Measurements from ENCODE around the gene CNTN4. TPM values are rescaled to one million over a fixed set of nuclear protein-coding genes. Genes with fewer than 3 reads are reported as not detected.

The CNTN4 gene
- total and polyA plus RNA-seq, 2 experiments from 2014 or later, result 0.91 to 4.0 TPM

DNA sequence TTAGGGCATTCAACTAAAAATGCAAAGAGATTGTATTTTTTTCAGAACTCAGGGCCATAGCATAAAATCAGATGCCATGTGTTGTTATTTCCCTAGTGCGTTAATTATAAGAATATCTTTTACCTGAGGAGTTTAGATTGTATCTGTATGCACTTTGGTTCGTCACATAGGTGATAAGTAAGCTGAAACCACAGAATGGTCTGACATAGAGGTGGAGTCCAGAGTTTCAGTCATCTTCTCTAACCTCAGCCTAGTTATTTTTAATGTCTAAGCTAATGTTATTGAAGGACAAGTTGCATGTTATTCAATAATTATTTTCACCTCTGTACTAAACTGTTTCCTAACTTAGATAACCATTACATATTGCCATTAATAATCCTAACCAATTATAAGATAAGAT, 27.1 kb upstream of the CNTN4 start (continued):
- TF ChIP-seq, protein P1, sequence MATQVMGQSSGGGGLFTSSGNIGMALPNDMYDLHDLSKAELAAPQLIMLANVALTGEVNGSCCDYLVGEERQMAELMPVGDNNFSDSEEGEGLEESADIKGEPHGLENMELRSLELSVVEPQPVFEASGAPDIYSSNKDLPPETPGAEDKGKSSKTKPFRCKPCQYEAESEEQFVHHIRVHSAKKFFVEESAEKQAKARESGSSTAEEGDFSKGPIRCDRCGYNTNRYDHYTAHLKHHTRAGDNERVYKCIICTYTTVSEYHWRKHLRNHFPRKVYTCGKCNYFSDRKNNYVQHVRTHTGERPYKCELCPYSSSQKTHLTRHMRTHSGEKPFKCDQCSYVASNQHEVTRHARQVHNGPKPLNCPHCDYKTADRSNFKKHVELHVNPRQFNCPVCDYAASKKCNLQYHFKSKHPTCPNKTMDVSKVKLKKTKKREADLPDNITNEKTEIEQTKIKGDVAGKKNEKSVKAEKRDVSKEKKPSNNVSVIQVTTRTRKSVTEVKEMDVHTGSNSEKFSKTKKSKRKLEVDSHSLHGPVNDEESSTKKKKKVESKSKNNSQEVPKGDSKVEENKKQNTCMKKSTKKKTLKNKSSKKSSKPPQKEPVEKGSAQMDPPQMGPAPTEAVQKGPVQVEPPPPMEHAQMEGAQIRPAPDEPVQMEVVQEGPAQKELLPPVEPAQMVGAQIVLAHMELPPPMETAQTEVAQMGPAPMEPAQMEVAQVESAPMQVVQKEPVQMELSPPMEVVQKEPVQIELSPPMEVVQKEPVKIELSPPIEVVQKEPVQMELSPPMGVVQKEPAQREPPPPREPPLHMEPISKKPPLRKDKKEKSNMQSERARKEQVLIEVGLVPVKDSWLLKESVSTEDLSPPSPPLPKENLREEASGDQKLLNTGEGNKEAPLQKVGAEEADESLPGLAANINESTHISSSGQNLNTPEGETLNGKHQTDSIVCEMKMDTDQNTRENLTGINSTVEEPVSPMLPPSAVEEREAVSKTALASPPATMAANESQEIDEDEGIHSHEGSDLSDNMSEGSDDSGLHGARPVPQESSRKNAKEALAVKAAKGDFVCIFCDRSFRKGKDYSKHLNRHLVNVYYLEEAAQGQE (IDR thresholded peaks at IDR 0.05; ENCODE audit: unreplicated experiment), result no peak
- TF ChIP-seq STAT1 (IDR thresholded peaks at IDR 0.05; ENCODE audit: unreplicated experiment), result no peak

DNA sequence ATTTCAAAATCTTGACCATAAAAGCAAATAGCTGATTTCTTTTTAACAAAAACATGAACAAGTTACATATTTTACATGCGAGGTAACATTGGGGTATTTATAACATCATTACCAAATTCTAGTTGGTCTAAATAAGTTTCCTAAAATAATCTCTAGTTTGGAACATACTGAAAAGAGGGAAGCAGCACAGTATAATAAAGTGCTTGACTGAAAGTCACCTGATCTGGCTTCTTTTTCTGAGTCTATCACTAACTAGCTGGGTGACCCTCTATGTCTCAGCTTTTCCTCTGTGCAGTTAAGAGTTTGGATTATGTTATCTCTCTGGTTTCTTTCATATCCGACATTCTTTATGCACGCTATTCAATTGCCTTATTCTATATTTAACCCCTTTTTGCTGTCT, 19.8 kb upstream of the CNTN4 start:
- DNase-seq (ENCODE audit: low spot score) (no peak), ATAC-seq (no peak)
- H3K4me1 ChIP-seq (ENCODE audit: insufficient read depth), result no peaks in the 10 kb centered on the region
- no peak overlapping the region for H3K4me3 Mint-ChIP-seq
- H3K4me1 Mint-ChIP-seq, result no peaks in the 10 kb centered on the region
- H3K9me3 Mint-ChIP-seq, result peaks cover 93% of the 10 kb centered on the region
- no peaks in the 10 kb centered on the region for H3F3A ChIP-seq (replicated peaks; ENCODE audit: low read depth)
- H3K79me2 ChIP-seq (replicated peaks; ENCODE audit: insufficient read depth), result no peaks in the 10 kb centered on the region
- H4K20me1 ChIP-seq (replicated peaks; ENCODE audit: insufficient read depth), result no peaks in the 10 kb centered on the region
- H3K27me3 Mint-ChIP-seq (ENCODE audit: insufficient read depth, low read depth, poor library complexity), result peaks cover 2% of the 10 kb centered on the region
- no peaks in the 10 kb centered on the region for H3K9me2 ChIP-seq (ENCODE audit: insufficient read depth)
- peaks cover 39% of the 10 kb centered on the region for H3K36me3 Mint-ChIP-seq (ENCODE audit: low read depth)
- no peak overlapping the region for H3K27ac ChIP-seq (ENCODE audit: low read depth)
- H3K4me3 ChIP-seq, result no peak overlapping the region
- no peak overlapping the region for H3K27ac Mint-ChIP-seq
- H3K36me3 ChIP-seq (ENCODE audit: insufficient read depth), result no peaks in the 10 kb centered on the region
- H3K27me3 ChIP-seq (ENCODE audit: insufficient read depth), result no peaks in the 10 kb centered on the region
- no peak overlapping the region for H2AFZ ChIP-seq
- no peak overlapping the region for H3K4me2 ChIP-seq
- TF ChIP-seq ZNF331 (CRISPR knock-in tag; IDR thresholded peaks at IDR 0.05; ENCODE audit: low read depth), result no peak
- no peak for TF ChIP-seq EZH2 (IDR thresholded peaks at IDR 0.05; ENCODE audit: low read depth, unreplicated experiment)
- TF ChIP-seq ZNF114 (CRISPR knock-in tag; IDR thresholded peaks at IDR 0.05), result no peak
- TF ChIP-seq POLR2AphosphoS5 (IDR thresholded peaks at IDR 0.05; ENCODE audit: low read depth), result no peak
- TF ChIP-seq, protein P1 (IDR thresholded peaks at IDR 0.05; ENCODE audit: unreplicated experiment), result no peak
- TF ChIP-seq CREB1 (CRISPR knock-in tag; IDR thresholded peaks at IDR 0.05; ENCODE audit: low read depth), result no peak
- no peak for TF ChIP-seq EZH2phosphoT487 (IDR thresholded peaks at IDR 0.05; ENCODE audit: unreplicated experiment)
- TF ChIP-seq, protein P2, sequence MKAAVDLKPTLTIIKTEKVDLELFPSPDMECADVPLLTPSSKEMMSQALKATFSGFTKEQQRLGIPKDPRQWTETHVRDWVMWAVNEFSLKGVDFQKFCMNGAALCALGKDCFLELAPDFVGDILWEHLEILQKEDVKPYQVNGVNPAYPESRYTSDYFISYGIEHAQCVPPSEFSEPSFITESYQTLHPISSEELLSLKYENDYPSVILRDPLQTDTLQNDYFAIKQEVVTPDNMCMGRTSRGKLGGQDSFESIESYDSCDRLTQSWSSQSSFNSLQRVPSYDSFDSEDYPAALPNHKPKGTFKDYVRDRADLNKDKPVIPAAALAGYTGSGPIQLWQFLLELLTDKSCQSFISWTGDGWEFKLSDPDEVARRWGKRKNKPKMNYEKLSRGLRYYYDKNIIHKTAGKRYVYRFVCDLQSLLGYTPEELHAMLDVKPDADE (IDR thresholded peaks at IDR 0.05), result no peak
- TF ChIP-seq, protein P3, sequence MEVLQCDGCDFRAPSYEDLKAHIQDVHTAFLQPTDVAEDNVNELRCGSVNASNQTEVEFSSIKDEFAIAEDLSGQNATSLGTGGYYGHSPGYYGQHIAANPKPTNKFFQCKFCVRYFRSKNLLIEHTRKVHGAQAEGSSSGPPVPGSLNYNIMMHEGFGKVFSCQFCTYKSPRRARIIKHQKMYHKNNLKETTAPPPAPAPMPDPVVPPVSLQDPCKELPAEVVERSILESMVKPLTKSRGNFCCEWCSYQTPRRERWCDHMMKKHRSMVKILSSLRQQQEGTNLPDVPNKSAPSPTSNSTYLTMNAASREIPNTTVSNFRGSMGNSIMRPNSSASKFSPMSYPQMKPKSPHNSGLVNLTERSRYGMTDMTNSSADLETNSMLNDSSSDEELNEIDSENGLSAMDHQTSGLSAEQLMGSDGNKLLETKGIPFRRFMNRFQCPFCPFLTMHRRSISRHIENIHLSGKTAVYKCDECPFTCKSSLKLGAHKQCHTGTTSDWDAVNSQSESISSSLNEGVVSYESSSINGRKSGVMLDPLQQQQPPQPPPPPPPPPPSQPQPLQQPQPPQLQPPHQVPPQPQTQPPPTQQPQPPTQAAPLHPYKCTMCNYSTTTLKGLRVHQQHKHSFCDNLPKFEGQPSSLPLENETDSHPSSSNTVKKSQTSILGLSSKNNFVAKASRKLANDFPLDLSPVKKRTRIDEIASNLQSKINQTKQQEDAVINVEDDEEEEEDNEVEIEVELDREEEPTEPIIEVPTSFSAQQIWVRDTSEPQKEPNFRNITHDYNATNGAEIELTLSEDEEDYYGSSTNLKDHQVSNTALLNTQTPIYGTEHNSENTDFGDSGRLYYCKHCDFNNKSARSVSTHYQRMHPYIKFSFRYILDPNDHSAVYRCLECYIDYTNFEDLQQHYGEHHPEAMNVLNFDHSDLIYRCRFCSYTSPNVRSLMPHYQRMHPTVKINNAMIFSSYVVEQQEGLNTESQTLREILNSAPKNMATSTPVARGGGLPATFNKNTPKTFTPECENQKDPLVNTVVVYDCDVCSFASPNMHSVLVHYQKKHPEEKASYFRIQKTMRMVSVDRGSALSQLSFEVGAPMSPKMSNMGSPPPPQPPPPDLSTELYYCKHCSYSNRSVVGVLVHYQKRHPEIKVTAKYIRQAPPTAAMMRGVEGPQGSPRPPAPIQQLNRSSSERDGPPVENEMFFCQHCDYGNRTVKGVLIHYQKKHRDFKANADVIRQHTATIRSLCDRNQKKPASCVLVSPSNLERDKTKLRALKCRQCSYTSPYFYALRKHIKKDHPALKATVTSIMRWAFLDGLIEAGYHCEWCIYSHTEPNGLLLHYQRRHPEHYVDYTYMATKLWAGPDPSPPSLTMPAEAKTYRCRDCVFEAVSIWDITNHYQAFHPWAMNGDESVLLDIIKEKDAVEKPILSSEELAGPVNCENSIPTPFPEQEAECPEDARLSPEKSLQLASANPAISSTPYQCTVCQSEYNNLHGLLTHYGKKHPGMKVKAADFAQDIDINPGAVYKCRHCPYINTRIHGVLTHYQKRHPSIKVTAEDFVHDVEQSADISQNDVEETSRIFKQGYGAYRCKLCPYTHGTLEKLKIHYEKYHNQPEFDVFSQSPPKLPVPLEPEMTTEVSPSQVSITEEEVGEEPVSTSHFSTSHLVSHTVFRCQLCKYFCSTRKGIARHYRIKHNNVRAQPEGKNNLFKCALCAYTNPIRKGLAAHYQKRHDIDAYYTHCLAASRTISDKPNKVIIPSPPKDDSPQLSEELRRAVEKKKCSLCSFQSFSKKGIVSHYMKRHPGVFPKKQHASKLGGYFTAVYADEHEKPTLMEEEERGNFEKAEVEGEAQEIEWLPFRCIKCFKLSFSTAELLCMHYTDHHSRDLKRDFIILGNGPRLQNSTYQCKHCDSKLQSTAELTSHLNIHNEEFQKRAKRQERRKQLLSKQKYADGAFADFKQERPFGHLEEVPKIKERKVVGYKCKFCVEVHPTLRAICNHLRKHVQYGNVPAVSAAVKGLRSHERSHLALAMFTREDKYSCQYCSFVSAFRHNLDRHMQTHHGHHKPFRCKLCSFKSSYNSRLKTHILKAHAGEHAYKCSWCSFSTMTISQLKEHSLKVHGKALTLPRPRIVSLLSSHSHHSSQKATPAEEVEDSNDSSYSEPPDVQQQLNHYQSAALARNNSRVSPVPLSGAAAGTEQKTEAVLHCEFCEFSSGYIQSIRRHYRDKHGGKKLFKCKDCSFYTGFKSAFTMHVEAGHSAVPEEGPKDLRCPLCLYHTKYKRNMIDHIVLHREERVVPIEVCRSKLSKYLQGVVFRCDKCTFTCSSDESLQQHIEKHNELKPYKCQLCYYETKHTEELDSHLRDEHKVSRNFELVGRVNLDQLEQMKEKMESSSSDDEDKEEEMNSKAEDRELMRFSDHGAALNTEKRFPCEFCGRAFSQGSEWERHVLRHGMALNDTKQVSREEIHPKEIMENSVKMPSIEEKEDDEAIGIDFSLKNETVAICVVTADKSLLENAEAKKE (CRISPR knock-in tag; IDR thresholded peaks at IDR 0.05), result no peak
- TF ChIP-seq JUNB (IDR thresholded peaks at IDR 0.05; ENCODE audit: unreplicated experiment), result no peak

All from GM23338 (cell line).